Stimulated activated CD4-positive, alpha-beta T cell treated with anti-CD3 and anti-CD28 coated beads, Interleukin-2, amount 100 ng/mL, for 24 hours (primary cell): Measurements from ENCODE around the gene PANK2.
"Not testable (repeated sequence)": the region's sequence is repeated elsewhere in the genome, so short reads cannot be mapped to it uniquely, and the experiment has no call there.

ENCODE experiments used
- DNase-seq, 2 donors: peaks; one replicate each; pipeline ENCODE4 v3.0.0-alpha.2; 2020

Gene PANK2

GRCh38 chr20:3888622-3889488, at the start of gene PANK2:
PANK2 (plus strand) TSS chr20:3889387.
- DNase-seq, result peak; percentile 96 to 97

- DNase-seq, result not testable (repeated sequence)
Observed at GRCh38 chr20:3840201-3840600, 49.0 kb upstream of the PANK2 start.

GRCh38 chr20:3842348-3842930, 46.7 kb upstream of the PANK2 start:
- no peak for DNase-seq

GRCh38 chr20:3843490-3843889, 45.7 kb upstream of the PANK2 start:
- no peak for DNase-seq

- not testable (repeated sequence) for DNase-seq
Observed at GRCh38 chr20:3843990-3844619, 45.1 kb upstream of the PANK2 start.

GRCh38 chr20:3846378-3846739, 42.8 kb upstream of the PANK2 start:
- no peak for DNase-seq

GRCh38 chr20:3846740-3847428, 42.3 kb upstream of the PANK2 start, which contains the start of gene MAVS:
MAVS (plus strand) TSS chr20:3846834; CDS start chr20:3854625, 7,791 bp downstream.
- peak; percentile 89 to 92 for DNase-seq

GRCh38 chr20:3847429-3847940, 41.7 kb upstream of the PANK2 start:
- DNase-seq, result no peak

- DNase-seq, result no peak
Observed at GRCh38 chr20:3848565-3848964, 40.6 kb upstream of the PANK2 start.

- no peak for DNase-seq
Observed at GRCh38 chr20:3854462-3854871, 34.7 kb upstream of the PANK2 start.

GRCh38 chr20:3857405-3857804, 31.8 kb upstream of the PANK2 start:
- no peak for DNase-seq

GRCh38 chr20:3858689-3859088, 30.5 kb upstream of the PANK2 start:
- DNase-seq, result no peak

GRCh38 chr20:3861191-3861590, 28.0 kb upstream of the PANK2 start:
- no peak for DNase-seq

GRCh38 chr20:3862333-3862732, 26.9 kb upstream of the PANK2 start:
- DNase-seq, result no peak

GRCh38 chr20:3863317-3863716, 25.9 kb upstream of the PANK2 start:
- no peak for DNase-seq

- DNase-seq, result no peak
Observed at GRCh38 chr20:3864518-3864917, 24.7 kb upstream of the PANK2 start.

GRCh38 chr20:3865152-3865886, 23.9 kb upstream of the PANK2 start:
- DNase-seq, result no peak

GRCh38 chr20:3865887-3866407, 23.2 kb upstream of the PANK2 start:
- DNase-seq, result no peak

- no peak for DNase-seq
Observed at GRCh38 chr20:3866464-3866863, 22.7 kb upstream of the PANK2 start.

- DNase-seq, result no peak
Observed at GRCh38 chr20:3867802-3868201, 21.4 kb upstream of the PANK2 start.

- no peak for DNase-seq
Observed at GRCh38 chr20:3869839-3870634, 19.1 kb upstream of the PANK2 start.
